NB4 (cell line): ENCODE measurements around the gene PPP1R15A.

Source experiments
- CTCF ChIP-seq: IDR thresholded peaks from one replicate; pipeline ENCODE4 v1.5.1; 2012; ENCODE audit warnings: low read depth, low read length
- POLR2A ChIP-seq: IDR thresholded peaks from 2 replicates; pipeline ENCODE4 v1.6.1; 2011; ENCODE audit warnings: mild to moderate bottlenecking; ENCODE audit not compliant: insufficient read length; ENCODE audit errors: extremely low read depth

GRCh38 chr19:48873476-48874302, 1.5 kb downstream of the PPP1R15A start:
- no peak for TF ChIP-seq CTCF
- no peak for TF ChIP-seq POLR2A
